Epidermal melanocyte (primary cell): ENCODE results near the gene BEX2.

ENCODE experiments used
- DNase-seq: peaks from one replicate; pipeline ENCODE4 v3.0.0; 2011; ENCODE audit warnings: low spot score; ENCODE audit not compliant: insufficient read length

Gene BEX2

GRCh38 chrX:103274284-103274683 is 36.5 kb downstream of the BEX2 start:
- no peak for DNase-seq
